GM18505 (cell line): Measurements from ENCODE around the gene AREG.
A peak's percentile ranks its signal among the peaks of the same experiment; 100 is the strongest.
"Not testable (repeated sequence)": the region's sequence is repeated elsewhere in the genome, so short reads cannot be mapped to it uniquely, and the experiment has no call there.

Experiments
- ATAC-seq: cut with Tn5 transposase; IDR thresholded peaks from one replicate; pipeline ENCODE4 v1.9.1; 2021; ENCODE audit not compliant: unreplicated experiment
- POLR2A ChIP-seq: IDR thresholded peaks from 4 replicates; pipeline ENCODE4 v1.6.1; 2011; ENCODE audit warnings: borderline replicate concordance; ENCODE audit not compliant: insufficient read depth, insufficient read length; ENCODE audit errors: extremely low read depth

AREG gene, protein sequence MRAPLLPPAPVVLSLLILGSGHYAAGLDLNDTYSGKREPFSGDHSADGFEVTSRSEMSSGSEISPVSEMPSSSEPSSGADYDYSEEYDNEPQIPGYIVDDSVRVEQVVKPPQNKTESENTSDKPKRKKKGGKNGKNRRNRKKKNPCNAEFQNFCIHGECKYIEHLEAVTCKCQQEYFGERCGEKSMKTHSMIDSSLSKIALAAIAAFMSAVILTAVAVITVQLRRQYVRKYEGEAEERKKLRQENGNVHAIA

DNA sequence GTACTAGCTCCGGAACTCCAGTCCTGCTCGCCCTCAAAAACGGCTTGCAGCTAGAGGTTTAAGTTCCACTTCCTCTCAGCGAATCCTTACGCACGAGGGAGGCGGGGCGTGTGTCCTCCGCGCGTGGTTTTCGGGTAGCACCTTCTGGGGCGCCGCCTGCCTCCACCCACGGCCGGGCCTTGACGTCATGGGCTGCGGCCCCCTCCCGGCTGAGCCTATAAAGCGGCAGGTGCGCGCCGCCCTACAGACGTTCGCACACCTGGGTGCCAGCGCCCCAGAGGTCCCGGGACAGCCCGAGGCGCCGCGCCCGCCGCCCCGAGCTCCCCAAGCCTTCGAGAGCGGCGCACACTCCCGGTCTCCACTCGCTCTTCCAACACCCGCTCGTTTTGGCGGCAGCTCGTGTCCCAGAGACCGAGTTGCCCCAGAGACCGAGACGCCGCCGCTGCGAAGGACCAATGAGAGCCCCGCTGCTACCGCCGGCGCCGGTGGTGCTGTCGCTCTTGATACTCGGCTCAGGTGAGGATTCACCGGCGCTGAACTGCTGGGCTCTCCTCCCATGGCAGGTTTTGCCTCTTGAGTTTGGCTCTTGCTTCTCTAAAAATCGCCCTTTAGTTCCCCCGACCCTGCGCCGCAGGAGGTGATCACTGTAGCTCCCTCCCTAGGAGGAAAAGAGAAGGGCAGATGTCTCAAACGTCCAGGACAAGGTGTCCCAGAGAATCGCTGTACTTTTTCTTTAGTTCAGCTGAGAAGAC is at the start of gene AREG:
TSS of gene AREG (plus strand) at position 246 of the 752 bp plus-strand sequence. CDS start at position 456, 210 bp downstream.
- TF ChIP-seq POLR2A: no peak
- ATAC-seq: peak; percentile 88

GRCh38 chr4:74395633-74396032 is 49.3 kb upstream of the AREG start:
- TF ChIP-seq POLR2A: no peak
- no peak for ATAC-seq

DNA sequence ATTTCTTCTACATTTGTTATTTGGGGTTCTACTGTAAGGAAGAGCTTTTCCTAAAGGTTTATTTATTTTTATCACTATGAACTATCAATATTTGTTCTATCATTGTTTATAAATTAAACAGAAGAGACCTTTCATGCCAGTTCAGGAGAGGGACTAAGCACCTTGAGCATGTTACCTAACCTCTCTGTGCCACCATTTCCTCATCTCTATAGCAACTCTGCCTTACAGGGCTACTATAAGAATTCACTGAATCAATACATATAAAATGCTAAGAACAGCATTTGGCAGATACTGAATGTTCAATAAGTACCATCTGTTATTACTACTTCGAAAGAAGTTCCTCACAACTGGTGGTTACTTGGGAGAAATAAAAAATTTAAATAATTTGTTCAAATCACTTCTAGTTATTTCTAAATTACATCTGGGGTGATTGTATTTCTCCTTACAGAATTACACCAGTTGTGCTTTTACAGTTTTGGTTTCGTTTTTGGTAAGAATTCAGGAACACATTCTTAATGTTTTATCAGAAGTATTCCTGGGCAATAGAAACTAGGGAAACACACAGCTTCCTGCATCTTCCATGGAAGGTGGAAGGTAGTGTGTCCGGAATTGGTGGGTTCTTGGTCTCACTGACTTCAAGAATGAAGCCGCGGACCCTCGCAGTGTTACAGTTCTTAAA is 47.0 kb upstream of the AREG start:
- no peak for ATAC-seq
- no peak for TF ChIP-seq POLR2A

- ATAC-seq: not testable (repeated sequence)
Measured at GRCh38 chr4:74398894-74399589, 45.9 kb upstream of the AREG start.

DNA sequence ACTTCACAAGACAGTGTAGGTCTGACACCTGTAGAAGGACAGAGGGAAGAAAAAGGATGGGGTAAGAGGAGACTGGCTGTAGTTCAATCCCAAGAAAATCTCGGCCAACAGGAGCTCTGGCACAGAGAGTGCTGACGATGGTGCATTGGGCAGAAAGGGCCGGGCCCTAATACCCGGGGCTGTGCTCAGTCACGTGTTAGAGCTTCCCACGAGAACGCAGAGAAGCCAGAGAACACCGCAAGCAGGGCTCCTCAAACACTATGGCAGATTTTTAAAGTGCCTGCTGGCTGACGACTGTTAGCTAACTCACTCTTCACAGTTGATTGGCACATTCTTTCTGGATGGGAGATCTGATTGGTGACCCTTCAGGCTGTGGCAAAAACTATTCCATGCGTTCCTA is 44.5 kb upstream of the AREG start:
- TF ChIP-seq POLR2A: no peak
- no peak for ATAC-seq

DNA sequence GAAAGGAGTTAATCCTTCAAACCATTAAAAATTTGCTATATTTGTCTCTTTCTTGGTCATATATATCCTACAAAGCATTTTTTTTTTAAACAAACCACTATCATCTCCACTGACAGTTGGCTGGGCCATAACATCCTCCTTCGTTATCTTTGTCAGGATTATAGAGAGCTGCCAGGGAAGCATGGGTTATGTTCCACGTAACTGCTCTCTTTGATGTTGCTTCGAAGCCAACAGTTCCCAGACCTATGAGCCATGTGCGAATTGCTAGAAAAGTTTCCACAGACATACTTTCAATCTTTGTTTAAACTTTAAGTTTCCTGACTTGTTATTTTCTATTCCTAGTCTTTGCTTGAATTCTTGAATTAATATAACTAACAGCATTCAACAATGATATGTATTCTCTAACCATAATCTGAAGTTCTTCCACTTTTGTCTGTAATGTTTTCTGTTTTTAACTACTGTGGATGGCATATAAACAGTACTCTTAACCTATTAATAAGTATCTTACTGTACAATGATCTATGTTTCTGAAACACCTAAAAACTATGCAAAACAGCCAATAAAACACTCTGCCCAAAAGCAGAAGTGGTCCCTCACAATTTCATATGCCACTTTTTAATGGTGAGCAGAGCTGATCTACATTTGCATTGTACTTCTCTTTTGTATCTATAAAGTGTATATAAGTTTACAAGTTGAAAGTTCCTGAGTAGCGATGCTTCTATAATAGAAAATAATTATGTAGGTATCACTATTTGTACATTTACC is 42.1 kb upstream of the AREG start:
- peak; percentile 97 for ATAC-seq
- no peak for TF ChIP-seq POLR2A

- ATAC-seq: no peak
- no peak for TF ChIP-seq POLR2A
Measured at GRCh38 chr4:74407891-74408290, 37.0 kb upstream of the AREG start.

DNA sequence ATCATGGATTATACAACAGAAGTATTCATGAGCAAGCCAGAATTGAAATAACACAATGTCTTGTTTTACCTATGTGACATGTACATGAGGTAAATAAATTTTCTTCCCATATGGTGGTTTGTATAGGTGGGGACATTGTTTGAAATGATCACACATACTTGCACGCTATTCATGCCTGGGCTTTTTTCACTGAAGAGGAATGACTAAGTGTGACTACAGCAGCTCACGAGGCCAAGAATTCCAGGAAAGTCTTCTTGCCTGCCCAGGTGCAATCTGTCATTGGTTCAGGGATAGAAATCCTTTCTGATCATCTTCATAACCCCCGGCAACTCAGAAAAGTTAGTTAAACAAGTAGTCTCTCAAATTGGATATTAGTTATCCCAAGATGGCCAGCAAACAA is 36.3 kb upstream of the AREG start:
- ATAC-seq: no peak
- no peak for TF ChIP-seq POLR2A

GRCh38 chr4:74410272-74410671 is 34.7 kb upstream of the AREG start:
- no peak for TF ChIP-seq POLR2A
- no peak for ATAC-seq

- ATAC-seq: no peak
- TF ChIP-seq POLR2A: no peak
Measured at GRCh38 chr4:74412225-74412624, 32.7 kb upstream of the AREG start.

- ATAC-seq: no peak
- TF ChIP-seq POLR2A: no peak
Measured at GRCh38 chr4:74413265-74413664, 31.7 kb upstream of the AREG start.

DNA sequence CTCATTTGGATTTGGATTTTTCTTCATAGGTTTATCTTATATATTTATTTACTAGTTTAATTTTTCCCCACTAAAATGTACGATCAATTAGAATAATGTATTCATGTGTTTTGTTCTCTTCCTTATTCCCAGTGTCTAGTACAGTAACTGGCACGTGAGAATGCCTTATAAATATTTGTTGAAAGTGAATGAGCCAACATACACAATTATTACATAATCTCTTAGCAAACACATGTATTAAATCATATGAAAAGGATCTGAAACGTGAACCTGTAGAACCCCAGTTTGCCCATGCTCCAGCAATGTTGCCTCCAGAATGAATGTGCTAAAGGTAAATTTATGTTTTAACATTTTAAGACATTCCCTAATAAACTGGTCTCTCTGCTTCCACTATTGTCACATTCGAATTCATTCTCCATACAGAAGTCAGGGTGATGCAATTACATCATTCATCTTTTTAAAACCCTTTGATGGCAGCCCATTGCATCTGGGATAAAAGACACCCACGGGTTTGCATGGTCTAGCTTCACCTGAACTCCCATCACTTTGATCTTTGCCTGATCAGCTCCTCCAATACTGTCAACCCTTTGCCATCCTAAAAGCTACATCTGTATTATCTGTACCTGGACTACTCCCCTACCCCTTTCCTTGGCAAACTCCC is 30.7 kb upstream of the AREG start:
- ATAC-seq: no peak
- TF ChIP-seq POLR2A: no peak

- TF ChIP-seq POLR2A: no peak
- ATAC-seq: no peak
Measured at GRCh38 chr4:74415602-74416300, 29.2 kb upstream of the AREG start.
